ENCODE results near the gene HCRTR1. TPM values are rescaled to one million over a fixed set of nuclear protein-coding genes. Genes with fewer than 3 reads are reported as not detected.

The HCRTR1 gene
- total and polyA plus RNA-seq, 3 donors from 2014 or later, result 0.19 to 0.31 TPM; not detected in 1

GRCh38 chr1:31663622-31664452 lies 46.3 kb downstream of the HCRTR1 start:
- peak; percentile 57 for DNase-seq
- Histone ChIP-seq H3K27ac (no peak overlapping the region), H3K36me3 (ENCODE audit: low read depth, missing control alignments) (no peaks in the 10 kb centered on the region), H3K9me3 (no peaks in the 10 kb centered on the region), H3K4me1 (peaks cover 37% of the 10 kb centered on the region), H3K4me3 (no peak overlapping the region), H3K27me3 (no peaks in the 10 kb centered on the region)
- WGBS, 2 donors, result 60 to 63% methylated on average over 9 of the region's 9 CpGs
- no peak for TF ChIP-seq POLR2A (IDR thresholded peaks at IDR 0.05)
- TF ChIP-seq, protein P1, sequence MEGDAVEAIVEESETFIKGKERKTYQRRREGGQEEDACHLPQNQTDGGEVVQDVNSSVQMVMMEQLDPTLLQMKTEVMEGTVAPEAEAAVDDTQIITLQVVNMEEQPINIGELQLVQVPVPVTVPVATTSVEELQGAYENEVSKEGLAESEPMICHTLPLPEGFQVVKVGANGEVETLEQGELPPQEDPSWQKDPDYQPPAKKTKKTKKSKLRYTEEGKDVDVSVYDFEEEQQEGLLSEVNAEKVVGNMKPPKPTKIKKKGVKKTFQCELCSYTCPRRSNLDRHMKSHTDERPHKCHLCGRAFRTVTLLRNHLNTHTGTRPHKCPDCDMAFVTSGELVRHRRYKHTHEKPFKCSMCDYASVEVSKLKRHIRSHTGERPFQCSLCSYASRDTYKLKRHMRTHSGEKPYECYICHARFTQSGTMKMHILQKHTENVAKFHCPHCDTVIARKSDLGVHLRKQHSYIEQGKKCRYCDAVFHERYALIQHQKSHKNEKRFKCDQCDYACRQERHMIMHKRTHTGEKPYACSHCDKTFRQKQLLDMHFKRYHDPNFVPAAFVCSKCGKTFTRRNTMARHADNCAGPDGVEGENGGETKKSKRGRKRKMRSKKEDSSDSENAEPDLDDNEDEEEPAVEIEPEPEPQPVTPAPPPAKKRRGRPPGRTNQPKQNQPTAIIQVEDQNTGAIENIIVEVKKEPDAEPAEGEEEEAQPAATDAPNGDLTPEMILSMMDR (IDR thresholded peaks at IDR 0.05), result peak; percentile 90 to 93 (median 91)
- intact Hi-C loops (cut with DNase I; ENCODE audit: low total_unique reads), result loop anchor here (10.0 kb wide), 1 partner anchor 121 kb away; no protein-coding TSS in a partner anchor

GRCh38 chr1:31664528-31664927 lies 47.0 kb downstream of the HCRTR1 start:
- intact Hi-C loops (cut with DNase I; ENCODE audit: low total_unique reads), result loop anchor here (10.0 kb wide), 1 partner anchor 120 kb away; no protein-coding TSS in a partner anchor
- no peaks in the 10 kb centered on the region for H3K9me3 ChIP-seq
- peaks cover 44% of the 10 kb centered on the region for H3K4me1 ChIP-seq
- WGBS, 2 donors, result 85 to 90% methylated on average over 8 to 9 of the region's 9 CpGs
- no peak overlapping the region for H3K27ac ChIP-seq
- DNase-seq, result no peak
- H3K4me3 ChIP-seq, result no peak overlapping the region
- TF ChIP-seq, protein P1 (IDR thresholded peaks at IDR 0.05), result no peak
- TF ChIP-seq POLR2A (IDR thresholded peaks at IDR 0.05), result no peak
- no peaks in the 10 kb centered on the region for H3K36me3 ChIP-seq (ENCODE audit: low read depth, missing control alignments)
- no peaks in the 10 kb centered on the region for H3K27me3 ChIP-seq

DNA sequence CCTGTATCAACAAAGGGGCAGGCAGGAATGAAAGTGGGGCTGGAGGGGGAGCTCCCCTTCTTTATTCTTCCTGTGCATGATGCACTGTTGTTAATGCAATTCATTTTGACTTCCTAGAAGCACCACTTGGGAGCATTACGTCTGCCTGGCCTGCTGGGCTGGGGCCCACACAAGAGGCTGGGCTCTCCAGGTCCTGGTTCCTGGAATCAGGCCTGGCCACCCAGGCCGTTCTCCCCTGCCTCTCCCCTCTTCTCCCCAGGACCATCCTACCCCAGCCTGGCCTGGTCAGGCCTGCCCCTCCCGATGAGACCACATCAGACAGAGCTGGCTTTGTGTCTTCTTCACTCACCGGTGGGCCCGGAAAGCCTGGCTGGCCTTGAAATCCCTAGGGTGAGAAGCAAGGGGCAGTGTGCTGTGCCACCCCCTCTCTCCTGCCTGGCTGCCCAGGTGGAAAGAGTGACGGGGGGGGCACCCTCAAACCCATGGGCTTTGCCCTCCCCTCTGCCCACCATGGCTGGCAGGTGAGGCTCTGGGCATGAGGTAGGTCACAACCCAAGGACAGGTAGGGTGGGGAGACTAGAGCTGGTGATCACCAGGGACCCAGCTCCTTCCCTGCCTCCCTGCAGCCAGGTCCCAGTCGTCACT lies 47.9 kb downstream of the HCRTR1 start:
- H3K9me3 ChIP-seq, result no peaks in the 10 kb centered on the region
- WGBS, 2 donors, result 44 to 49% methylated on average over 6 of the region's 7 CpGs
- H3K27me3 ChIP-seq, result no peaks in the 10 kb centered on the region
- DNase-seq, result peak; percentile 64
- peaks cover 52% of the 10 kb centered on the region for H3K4me1 ChIP-seq
- TF ChIP-seq, protein P1 (IDR thresholded peaks at IDR 0.05), result no peak
- TF ChIP-seq POLR2A (IDR thresholded peaks at IDR 0.05), result no peak
- H3K4me3 ChIP-seq, result no peak overlapping the region
- no peaks in the 10 kb centered on the region for H3K36me3 ChIP-seq (ENCODE audit: low read depth, missing control alignments)
- intact Hi-C loops (cut with DNase I; ENCODE audit: low total_unique reads), result loop anchor here (10.0 kb wide), 1 partner anchor 119 kb away; no protein-coding TSS in a partner anchor
- H3K27ac ChIP-seq, result peak overlapping the region; percentile 40 to 79

DNA sequence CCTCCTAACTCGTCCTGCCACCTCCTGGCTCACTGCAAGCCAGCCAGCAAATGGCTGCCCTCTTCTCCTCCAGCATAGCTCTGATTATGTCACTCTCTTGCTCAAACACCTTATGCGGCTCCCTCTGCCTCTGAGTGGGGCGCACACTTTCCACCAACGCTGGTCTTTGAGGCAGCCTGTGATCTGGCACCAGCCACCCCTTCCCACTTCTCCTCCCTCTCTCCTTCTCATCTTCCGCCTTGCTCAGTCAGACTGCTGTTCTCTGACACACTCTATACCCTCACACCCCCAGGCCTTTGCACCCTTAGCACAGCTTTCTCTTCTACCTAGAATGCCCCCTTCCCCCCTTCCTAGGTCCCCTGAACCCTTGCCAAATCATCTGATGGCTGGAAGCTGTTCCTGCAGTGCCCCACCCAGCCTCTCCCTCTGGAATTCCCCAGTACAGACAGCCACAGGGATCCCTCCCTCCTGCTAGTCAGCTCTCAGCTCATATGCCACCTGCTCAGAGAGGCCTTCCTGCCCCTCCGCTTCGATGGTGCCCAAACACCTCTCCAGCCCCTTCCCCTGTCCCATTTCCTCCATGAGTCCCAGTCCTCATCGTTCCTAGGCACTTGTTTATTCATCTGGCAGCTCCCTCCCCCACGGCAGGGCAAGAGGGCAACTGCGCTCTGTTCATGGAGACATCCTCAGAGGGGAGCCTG lies 48.9 kb downstream of the HCRTR1 start:
- Histone ChIP-seq H3K9me3 (no peaks in the 10 kb centered on the region), H3K36me3 (ENCODE audit: low read depth, missing control alignments) (no peaks in the 10 kb centered on the region), H3K27ac (peak overlapping the region; percentile 40 to 79), H3K4me1 (peaks cover 61% of the 10 kb centered on the region), H3K4me3 (no peak overlapping the region), H3K27me3 (no peaks in the 10 kb centered on the region)
- WGBS, 2 donors, result 46 to 53% methylated on average over 10 of the region's 10 CpGs
- no peak for DNase-seq
- TF ChIP-seq POLR2A (IDR thresholded peaks at IDR 0.05), result no peak
- TF ChIP-seq, protein P1 (IDR thresholded peaks at IDR 0.05), result no peak
- intact Hi-C loops (cut with DNase I; ENCODE audit: low total_unique reads), result loop anchor here (10.0 kb wide), 1 partner anchor 118 kb away; no protein-coding TSS in a partner anchor
